Measurements from ENCODE around the gene VPS45.
A peak's percentile ranks its signal among the peaks of the same experiment; 100 is the strongest.

Gene VPS45, protein sequence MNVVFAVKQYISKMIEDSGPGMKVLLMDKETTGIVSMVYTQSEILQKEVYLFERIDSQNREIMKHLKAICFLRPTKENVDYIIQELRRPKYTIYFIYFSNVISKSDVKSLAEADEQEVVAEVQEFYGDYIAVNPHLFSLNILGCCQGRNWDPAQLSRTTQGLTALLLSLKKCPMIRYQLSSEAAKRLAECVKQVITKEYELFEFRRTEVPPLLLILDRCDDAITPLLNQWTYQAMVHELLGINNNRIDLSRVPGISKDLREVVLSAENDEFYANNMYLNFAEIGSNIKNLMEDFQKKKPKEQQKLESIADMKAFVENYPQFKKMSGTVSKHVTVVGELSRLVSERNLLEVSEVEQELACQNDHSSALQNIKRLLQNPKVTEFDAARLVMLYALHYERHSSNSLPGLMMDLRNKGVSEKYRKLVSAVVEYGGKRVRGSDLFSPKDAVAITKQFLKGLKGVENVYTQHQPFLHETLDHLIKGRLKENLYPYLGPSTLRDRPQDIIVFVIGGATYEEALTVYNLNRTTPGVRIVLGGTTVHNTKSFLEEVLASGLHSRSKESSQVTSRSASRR

DNA sequence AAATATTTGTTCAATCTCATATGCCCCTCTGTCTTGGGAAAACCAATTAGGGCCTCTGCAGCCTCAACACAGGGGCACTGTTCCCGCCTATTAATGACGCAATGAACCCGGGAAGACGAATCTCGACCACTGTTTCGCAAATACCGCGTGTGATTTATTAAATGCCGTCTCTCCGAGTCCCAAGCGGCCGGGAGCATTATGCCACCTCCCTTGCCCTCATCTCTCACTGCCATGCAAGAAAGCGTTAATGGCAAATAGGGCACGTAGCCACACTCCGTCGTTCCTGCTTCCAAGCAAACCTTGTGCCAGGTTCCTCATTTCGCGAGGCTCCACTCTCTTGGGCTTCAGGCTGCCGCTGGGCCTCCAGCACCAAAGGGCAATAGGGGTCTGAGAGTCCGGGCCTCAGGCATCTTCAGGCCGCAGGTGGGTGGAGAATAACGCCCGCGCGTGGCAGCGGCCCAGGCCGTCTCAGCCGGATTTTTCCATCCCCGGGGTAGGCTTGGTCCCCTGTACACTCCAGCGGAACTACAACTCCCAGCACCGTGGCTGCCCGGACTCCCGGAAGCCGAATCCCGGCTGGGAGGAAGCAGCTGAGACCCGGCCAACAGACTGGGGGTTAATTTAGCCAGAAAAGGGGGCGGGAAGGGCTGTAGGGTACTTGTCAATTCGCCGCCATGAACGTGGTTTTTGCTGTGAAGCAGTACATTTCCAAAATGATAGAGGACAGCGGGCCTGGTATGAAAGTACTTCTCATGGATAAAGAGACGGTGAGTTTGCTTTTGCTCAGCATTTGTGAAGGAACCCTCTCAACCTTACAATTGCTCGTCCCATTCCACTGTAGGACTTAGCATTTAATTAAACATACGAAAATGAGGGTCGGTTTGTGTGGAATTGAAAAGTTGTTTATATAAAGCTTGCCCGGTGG, at the start of gene VPS45:
Gene VPS45 (plus strand): TSS at position 593 of the 925 bp plus-strand sequence. CDS start 82 bp downstream, at position 675.
- Histone ChIP-seq H3K36me3 (ENCODE audit: control insufficient read depth in 2 of 2, insufficient read depth in 1 of 2, low read length in 2 of 2) (peaks cover 14 to 27% of the 10 kb centered on the region in 2 experiments; a peak in 2 of 3 replicates), H3K27ac (ENCODE audit: extremely low read depth, low read depth, low read length) (peak within 1 kb of the TSS; percentile 96), H3K9me3 (ENCODE audit: control insufficient read depth, insufficient read depth, low read depth, low read length) (no peaks in the 10 kb centered on the region), H3K4me3 (ENCODE audit: low read depth, low read length) (peak within 1 kb of the TSS; percentile 76), H3K4me1 (ENCODE audit: control insufficient read depth, insufficient read depth, low read length) (peaks cover 6% of the 10 kb centered on the region)
- ChIA-PET CTCF (interaction anchor here (1.3 to 1.8 kb wide), 5 partner anchors 16 to 120 kb away, joined by 5 to 13 read pairs (median 8); no protein-coding TSS in a partner anchor), POLR2A (interaction anchor here (0.6 to 3.5 kb wide), 3 partner anchors 57 to 181 kb away, joined by 3 to 15 read pairs (median 9); partner anchors contain the start of gene OTUD7B)
- TF ChIP-seq, protein P1, sequence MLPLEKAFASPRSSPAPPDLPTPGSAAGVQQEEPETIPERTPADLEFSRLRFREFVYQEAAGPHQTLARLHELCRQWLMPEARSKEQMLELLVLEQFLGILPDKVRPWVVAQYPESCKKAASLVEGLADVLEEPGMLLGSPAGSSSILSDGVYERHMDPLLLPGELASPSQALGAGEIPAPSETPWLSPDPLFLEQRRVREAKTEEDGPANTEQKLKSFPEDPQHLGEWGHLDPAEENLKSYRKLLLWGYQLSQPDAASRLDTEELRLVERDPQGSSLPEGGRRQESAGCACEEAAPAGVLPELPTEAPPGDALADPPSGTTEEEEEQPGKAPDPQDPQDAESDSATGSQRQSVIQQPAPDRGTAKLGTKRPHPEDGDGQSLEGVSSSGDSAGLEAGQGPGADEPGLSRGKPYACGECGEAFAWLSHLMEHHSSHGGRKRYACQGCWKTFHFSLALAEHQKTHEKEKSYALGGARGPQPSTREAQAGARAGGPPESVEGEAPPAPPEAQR (tag by site-specific recombination; IDR thresholded peaks at IDR 0.05): peak; percentile 60; the same call in 1 of the 2 replicates
- TF ChIP-seq, protein P2, sequence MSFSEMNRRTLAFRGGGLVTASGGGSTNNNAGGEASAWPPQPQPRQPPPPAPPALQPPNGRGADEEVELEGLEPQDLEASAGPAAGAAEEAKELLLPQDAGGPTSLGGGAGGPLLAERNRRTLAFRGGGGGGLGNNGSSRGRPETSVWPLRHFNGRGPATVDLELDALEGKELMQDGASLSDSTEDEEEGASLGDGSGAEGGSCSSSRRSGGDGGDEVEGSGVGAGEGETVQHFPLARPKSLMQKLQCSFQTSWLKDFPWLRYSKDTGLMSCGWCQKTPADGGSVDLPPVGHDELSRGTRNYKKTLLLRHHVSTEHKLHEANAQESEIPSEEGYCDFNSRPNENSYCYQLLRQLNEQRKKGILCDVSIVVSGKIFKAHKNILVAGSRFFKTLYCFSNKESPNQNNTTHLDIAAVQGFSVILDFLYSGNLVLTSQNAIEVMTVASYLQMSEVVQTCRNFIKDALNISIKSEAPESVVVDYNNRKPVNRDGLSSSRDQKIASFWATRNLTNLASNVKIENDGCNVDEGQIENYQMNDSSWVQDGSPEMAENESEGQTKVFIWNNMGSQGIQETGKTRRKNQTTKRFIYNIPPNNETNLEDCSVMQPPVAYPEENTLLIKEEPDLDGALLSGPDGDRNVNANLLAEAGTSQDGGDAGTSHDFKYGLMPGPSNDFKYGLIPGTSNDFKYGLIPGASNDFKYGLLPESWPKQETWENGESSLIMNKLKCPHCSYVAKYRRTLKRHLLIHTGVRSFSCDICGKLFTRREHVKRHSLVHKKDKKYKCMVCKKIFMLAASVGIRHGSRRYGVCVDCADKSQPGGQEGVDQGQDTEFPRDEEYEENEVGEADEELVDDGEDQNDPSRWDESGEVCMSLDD (tag by site-specific recombination; IDR thresholded peaks at IDR 0.05): peak; percentile 26; the same call in 1 of the 2 replicates
- TF ChIP-seq ZNF664 (tag by site-specific recombination; IDR thresholded peaks at IDR 0.05) (0 out of 2 replicates have a peak, but pooled peaks have one; percentile 39), SCRT1 (tag by site-specific recombination; IDR thresholded peaks at IDR 0.05; ENCODE audit: borderline replicate concordance) (no peak; the same call in 1 of the 2 replicates), ZSCAN30 (tag by site-specific recombination; IDR thresholded peaks at IDR 0.05) (peak; percentile 86), ZNF561 (tag by site-specific recombination; IDR thresholded peaks at IDR 0.05; ENCODE audit: borderline replicate concordance) (peak; percentile 48; the same call in 1 of the 2 replicates), ZSCAN16 (tag by site-specific recombination; IDR thresholded peaks at IDR 0.05) (peak; percentile 11; the same call in 1 of the 2 replicates), ZNF114 (tag by site-specific recombination; IDR thresholded peaks at IDR 0.05) (no peak), ZNF610 (tag by site-specific recombination; IDR thresholded peaks at IDR 0.05; ENCODE audit: borderline replicate concordance) (peak; percentile 22; the same call in 1 of the 2 replicates), KLF10 (tag by site-specific recombination; IDR thresholded peaks at IDR 0.05) (peak; percentile 62), ZIC2 (tag by site-specific recombination; IDR thresholded peaks at IDR 0.05) (peak; percentile 32; the same call in 1 of the 2 replicates), ZNF600 (tag by site-specific recombination; IDR thresholded peaks at IDR 0.05) (peak; percentile 96)
- TF ChIP-seq, protein P3, sequence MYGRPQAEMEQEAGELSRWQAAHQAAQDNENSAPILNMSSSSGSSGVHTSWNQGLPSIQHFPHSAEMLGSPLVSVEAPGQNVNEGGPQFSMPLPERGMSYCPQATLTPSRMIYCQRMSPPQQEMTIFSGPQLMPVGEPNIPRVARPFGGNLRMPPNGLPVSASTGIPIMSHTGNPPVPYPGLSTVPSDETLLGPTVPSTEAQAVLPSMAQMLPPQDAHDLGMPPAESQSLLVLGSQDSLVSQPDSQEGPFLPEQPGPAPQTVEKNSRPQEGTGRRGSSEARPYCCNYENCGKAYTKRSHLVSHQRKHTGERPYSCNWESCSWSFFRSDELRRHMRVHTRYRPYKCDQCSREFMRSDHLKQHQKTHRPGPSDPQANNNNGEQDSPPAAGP (tag by site-specific recombination; IDR thresholded peaks at IDR 0.05): peak; percentile 39
- TF ChIP-seq, protein P4, sequence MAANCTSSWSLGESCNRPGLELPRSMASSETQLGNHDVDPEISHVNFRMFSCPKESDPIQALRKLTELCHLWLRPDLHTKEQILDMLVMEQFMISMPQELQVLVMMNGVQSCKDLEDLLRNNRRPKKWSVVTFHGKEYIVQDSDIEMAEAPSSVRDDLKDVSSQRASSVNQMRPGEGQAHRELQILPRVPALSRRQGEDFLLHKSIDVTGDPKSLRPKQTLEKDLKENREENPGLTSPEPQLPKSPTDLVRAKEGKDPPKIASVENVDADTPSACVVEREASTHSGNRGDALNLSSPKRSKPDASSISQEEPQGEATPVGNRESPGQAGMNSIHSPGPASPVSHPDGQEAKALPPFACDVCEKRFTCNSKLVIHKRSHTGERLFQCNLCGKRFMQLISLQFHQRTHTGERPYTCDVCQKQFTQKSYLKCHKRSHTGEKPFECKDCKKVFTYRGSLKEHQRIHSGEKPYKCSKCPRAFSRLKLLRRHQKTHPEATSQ (tag by site-specific recombination; IDR thresholded peaks at IDR 0.05): peak; percentile 76; the same call in 1 of the 2 replicates
- TF ChIP-seq, protein P5, sequence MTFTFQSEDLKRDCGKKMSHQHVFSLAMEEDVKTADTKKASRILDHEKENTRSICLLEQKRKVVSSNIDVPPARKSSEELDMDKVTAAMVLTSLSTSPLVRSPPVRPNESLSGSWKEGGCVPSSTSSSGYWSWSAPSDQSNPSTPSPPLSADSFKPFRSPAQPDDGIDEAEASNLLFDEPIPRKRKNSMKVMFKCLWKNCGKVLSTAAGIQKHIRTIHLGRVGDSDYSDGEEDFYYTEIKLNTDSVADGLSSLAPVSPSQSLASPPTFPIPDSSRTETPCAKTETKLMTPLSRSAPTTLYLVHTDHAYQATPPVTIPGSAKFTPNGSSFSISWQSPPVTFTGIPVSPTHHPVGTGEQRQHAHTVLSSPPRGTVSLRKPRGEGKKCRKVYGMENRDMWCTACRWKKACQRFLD (tag by site-specific recombination; IDR thresholded peaks at IDR 0.05): peak; percentile 54; the same call in 1 of the 2 replicates
- TF ChIP-seq, protein P6, sequence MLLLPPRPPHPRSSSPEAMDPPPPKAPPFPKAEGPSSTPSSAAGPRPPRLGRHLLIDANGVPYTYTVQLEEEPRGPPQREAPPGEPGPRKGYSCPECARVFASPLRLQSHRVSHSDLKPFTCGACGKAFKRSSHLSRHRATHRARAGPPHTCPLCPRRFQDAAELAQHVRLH (tag by site-specific recombination; IDR thresholded peaks at IDR 0.05): peak; percentile 84
- TF ChIP-seq, protein P7, sequence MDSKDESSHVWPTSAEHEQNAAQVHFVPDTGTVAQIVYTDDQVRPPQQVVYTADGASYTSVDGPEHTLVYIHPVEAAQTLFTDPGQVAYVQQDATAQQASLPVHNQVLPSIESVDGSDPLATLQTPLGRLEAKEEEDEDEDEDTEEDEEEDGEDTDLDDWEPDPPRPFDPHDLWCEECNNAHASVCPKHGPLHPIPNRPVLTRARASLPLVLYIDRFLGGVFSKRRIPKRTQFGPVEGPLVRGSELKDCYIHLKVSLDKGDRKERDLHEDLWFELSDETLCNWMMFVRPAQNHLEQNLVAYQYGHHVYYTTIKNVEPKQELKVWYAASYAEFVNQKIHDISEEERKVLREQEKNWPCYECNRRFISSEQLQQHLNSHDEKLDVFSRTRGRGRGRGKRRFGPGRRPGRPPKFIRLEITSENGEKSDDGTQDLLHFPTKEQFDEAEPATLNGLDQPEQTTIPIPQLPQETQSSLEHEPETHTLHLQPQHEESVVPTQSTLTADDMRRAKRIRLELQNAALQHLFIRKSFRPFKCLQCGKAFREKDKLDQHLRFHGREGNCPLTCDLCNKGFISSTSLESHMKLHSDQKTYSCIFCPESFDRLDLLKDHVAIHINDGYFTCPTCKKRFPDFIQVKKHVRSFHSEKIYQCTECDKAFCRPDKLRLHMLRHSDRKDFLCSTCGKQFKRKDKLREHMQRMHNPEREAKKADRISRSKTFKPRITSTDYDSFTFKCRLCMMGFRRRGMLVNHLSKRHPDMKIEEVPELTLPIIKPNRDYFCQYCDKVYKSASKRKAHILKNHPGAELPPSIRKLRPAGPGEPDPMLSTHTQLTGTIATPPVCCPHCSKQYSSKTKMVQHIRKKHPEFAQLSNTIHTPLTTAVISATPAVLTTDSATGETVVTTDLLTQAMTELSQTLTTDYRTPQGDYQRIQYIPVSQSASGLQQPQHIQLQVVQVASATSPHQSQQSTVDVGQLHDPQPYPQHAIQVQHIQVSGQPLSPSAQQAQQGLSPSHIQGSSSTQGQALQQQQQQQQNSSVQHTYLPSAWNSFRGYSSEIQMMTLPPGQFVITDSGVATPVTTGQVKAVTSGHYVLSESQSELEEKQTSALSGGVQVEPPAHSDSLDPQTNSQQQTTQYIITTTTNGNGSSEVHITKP (tag by site-specific recombination; IDR thresholded peaks at IDR 0.05): peak; percentile 98
- TF ChIP-seq, protein P8, sequence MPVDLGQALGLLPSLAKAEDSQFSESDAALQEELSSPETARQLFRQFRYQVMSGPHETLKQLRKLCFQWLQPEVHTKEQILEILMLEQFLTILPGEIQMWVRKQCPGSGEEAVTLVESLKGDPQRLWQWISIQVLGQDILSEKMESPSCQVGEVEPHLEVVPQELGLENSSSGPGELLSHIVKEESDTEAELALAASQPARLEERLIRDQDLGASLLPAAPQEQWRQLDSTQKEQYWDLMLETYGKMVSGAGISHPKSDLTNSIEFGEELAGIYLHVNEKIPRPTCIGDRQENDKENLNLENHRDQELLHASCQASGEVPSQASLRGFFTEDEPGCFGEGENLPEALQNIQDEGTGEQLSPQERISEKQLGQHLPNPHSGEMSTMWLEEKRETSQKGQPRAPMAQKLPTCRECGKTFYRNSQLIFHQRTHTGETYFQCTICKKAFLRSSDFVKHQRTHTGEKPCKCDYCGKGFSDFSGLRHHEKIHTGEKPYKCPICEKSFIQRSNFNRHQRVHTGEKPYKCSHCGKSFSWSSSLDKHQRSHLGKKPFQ (tag by site-specific recombination; IDR thresholded peaks at IDR 0.05): no peak
